GM12878 (cell line): ENCODE data around the gene PSMD14. TPM values are rescaled to one million over a fixed set of nuclear protein-coding genes. Genes with fewer than 3 reads are reported as not detected.

Source experiments
- ATAC-seq: fragments of 200-7000 bp; cut with Tn5 transposase; 3 replicates; pipeline ENCODE4 v1.9.1; 2020; ENCODE audit warnings: mild to moderate bottlenecking, moderate library complexity
- BruUV-seq: library from RNA; stranded (reverse); fragments of 400-500 nt; replicated peaks from 2 replicates; lab custom pipeline; 2021; lab: Mats Ljungman, UMichigan
- CTCF ChIA-PET: fragments of 300-600 bp; sonication (Branson Sonifier 250); formaldehyde crosslinking; extraction: SDS; loops from one replicate; lab custom pipeline; 2021; ENCODE audit warnings: inconsistent platforms; lab: Yijun Ruan, JAX
- POLR2A ChIA-PET: fragments of 350-600 bp; formaldehyde crosslinking; extraction: SDS; loops from one replicate; lab custom pipeline; 2021; ENCODE audit warnings: inconsistent platforms; lab: Charles Lee
- RAD21 ChIA-PET: fragments of 300-600 bp; sonication (Branson Sonifier 250); formaldehyde crosslinking; loops from one replicate; lab custom pipeline; 2023; ENCODE audit warnings: antibody characterized with exemption; ENCODE audit not compliant: unreplicated experiment; lab: Charles Lee
- SMC1A ChIA-PET: fragments of 300-600 bp; sonication (Branson Sonifier 250); formaldehyde crosslinking; loops from one replicate; lab custom pipeline; 2023; ENCODE audit not compliant: unreplicated experiment, uncharacterized antibody; lab: Charles Lee
- DNase-seq: peaks from one replicate; pipeline ENCODE4 v3.0.0-alpha.2; 2011; ENCODE audit warnings: low read depth, low spot score
- FAIRE-seq: peaks from 3 replicates; lab custom pipeline; 2011; peaks lifted over from hg19 to GRCh38; lab: Jason Lieb, UNC
- H2AFZ ChIP-seq: 2 replicates; pipeline ENCODE4 v1.6.0; 2011; ENCODE audit warnings: low read depth, low read length, control low read depth; ENCODE audit not compliant: control insufficient read depth
- H3K27ac ChIP-seq: 2 replicates; pipeline ENCODE4 v1.5.1; 2011; ENCODE audit warnings: control low read depth; ENCODE audit not compliant: control insufficient read depth, insufficient read depth
- H3K27me3 ChIP-seq, 2 experiments: replicated peaks in 1 of 2; 2 replicates each; pipeline versions ENCODE4 v1.6.0 to v1.6.1; 2011; ENCODE audit warnings: low read length in 1 of 2; ENCODE audit not compliant: control insufficient read depth in 2 of 2, insufficient read depth in 2 of 2
- H3K36me3 ChIP-seq, 2 experiments: 2 replicates each; pipeline ENCODE4 v1.5.1; 2011; ENCODE audit warnings: low read length in 1 of 2; ENCODE audit not compliant: control insufficient read depth in 2 of 2, insufficient read depth in 2 of 2
- H3K4me1 ChIP-seq: 2 replicates; pipeline ENCODE4 v1.6.1; 2011; ENCODE audit warnings: mild to moderate bottlenecking, low read length, moderate library complexity, mixed read lengths; ENCODE audit not compliant: control insufficient read depth, insufficient read depth
- H3K4me2 ChIP-seq: 2 replicates; pipeline ENCODE4 v1.6.0; 2011; ENCODE audit warnings: control low read depth; ENCODE audit not compliant: control insufficient read depth, insufficient read depth
- H3K4me3 ChIP-seq: fragments of 200-600 bp; sonication (generic); 2 replicates; pipeline ENCODE4 v1.5.1; 2016
- H3K79me2 ChIP-seq: 2 replicates; pipeline ENCODE4 v1.6.0; 2011; ENCODE audit warnings: low read length; ENCODE audit not compliant: control insufficient read depth, insufficient read depth
- H3K9ac ChIP-seq: 2 replicates; pipeline ENCODE4 v1.8.0; 2011; ENCODE audit warnings: low read length, control low read depth, mixed read lengths; ENCODE audit not compliant: control insufficient read depth, insufficient read depth
- H3K9me3 ChIP-seq: replicated peaks from 3 replicates; pipeline ENCODE4 v1.5.1; 2011; ENCODE audit warnings: mild to moderate bottlenecking, low read length; ENCODE audit not compliant: control insufficient read depth, insufficient read depth
- H4K20me1 ChIP-seq: 2 replicates; pipeline ENCODE4 v1.6.0; 2011; ENCODE audit not compliant: control insufficient read depth, insufficient read depth
- CHD2 ChIP-seq: IDR thresholded peaks from 2 replicates; pipeline ENCODE4 v1.6.1; 2011; ENCODE audit warnings: low read depth, low read length, improper control_type of control experiment, borderline replicate concordance
- CREB1 ChIP-seq: IDR thresholded peaks from 2 replicates; pipeline ENCODE4 v1.6.1; 2012; ENCODE audit warnings: low read depth, mild to moderate bottlenecking, inconsistent platforms
- EED ChIP-seq: sonication (generic); IDR thresholded peaks from 2 replicates; pipeline ENCODE4 v1.6.1; 2016; ENCODE audit warnings: antibody characterized with exemption, low read depth
- HDAC6 ChIP-seq: fragments of 200-600 bp; sonication (generic); IDR thresholded peaks from one replicate; pipeline ENCODE4 v1.8.0; 2017; ENCODE audit warnings: antibody characterized with exemption; ENCODE audit not compliant: unreplicated experiment
- IRF4 ChIP-seq: IDR thresholded peaks from 2 replicates; pipeline ENCODE4 v1.6.1; 2011; ENCODE audit warnings: low read depth, low read length
- NFYB ChIP-seq: IDR thresholded peaks from 2 replicates; pipeline ENCODE4 v1.6.1; 2011; ENCODE audit warnings: low read depth, mild to moderate bottlenecking, low read length, improper control_type of control experiment, moderate library complexity; ENCODE audit not compliant: insufficient read depth
- SMAD5 ChIP-seq: IDR thresholded peaks from 2 replicates; pipeline ENCODE4 v1.6.1; 2016; ENCODE audit warnings: antibody characterized with exemption, low read depth
- SUPT20H ChIP-seq: IDR thresholded peaks from 2 replicates; pipeline ENCODE4 v1.6.1; 2011; ENCODE audit warnings: low read depth, mild to moderate bottlenecking, low read length, moderate library complexity, borderline replicate concordance; ENCODE audit not compliant: control insufficient read depth
- TCF7 ChIP-seq: IDR thresholded peaks from 2 replicates; pipeline ENCODE4 v1.6.1; 2014; ENCODE audit warnings: antibody characterized with exemption, borderline replicate concordance
- ZSCAN29 ChIP-seq: fragments of 450-650 bp; IDR thresholded peaks from 2 replicates; pipeline ENCODE4 v1.6.1; 2017; ENCODE audit warnings: mild to moderate bottlenecking, moderate library complexity
- WGBS: methylation state at CpG from one replicate; pipeline ENCODE4 v1.1.6; 2016; ENCODE audit warnings: low lambda C conversion rate; ENCODE audit not compliant: insufficient replicate concordance, insufficient coverage; ENCODE audit errors: missing lambda C conversion rate; 5-methylcytosine and 5-hydroxymethylcytosine counted together
- in situ Hi-C: fragments of 300-500 bp; cut with MboI; formaldehyde crosslinking; loops from 9 replicates; pipeline ENCODE4 v1.14.3; 2018; ENCODE audit warnings: mixed read lengths
- intact Hi-C: fragments of 100-400 bp; cut with micrococcal nuclease; formaldehyde crosslinking; loops from one replicate; pipeline ENCODE4 v1.14.2; 2022; ENCODE audit not compliant: unreplicated experiment
- polyA plus RNA-seq, 11 experiments: library from polyadenylated mRNA; depleted of rRNA in 4 of 11; unstranded in 6 of 11; stranded (reverse) in 5 of 11; fragments of >200 nt; fragmentation: Nextera tagmentation in 4 of 11; fragmentation: Illumina TruSeq in 1 of 11; extraction: Ambion mirVana in 4 of 11; extraction: Trizol in 1 of 11; gene quantifications; 1 replicate in 1 of 11; 2 replicates in 10 of 11; pipeline versions ENCODE4 v1.2.1 to v1.2.3, GENCODE V29; 2011 to 2016; ENCODE audit warnings: inconsistent platforms in 2 of 11, missing spikeins in 2 of 11, low read depth in 1 of 11
- total RNA-seq, 4 experiments: library from RNA; depleted of rRNA in 3 of 4; stranded (reverse); fragments of >200 nt in 3 of 4; fragmentation: Illumina TruSeq in 1 of 4; extraction: Trizol in 1 of 4; gene quantifications; 2 replicates each; pipeline versions ENCODE4 v1.2.1 to v1.2.3, GENCODE V29; 2013 to 2021
- TF ChIP-seq, protein P1 (sequence below): fragments of 450-650 bp; formaldehyde crosslinking; IDR thresholded peaks from 2 replicates; pipeline ENCODE4 v1.4.0; 2020; ENCODE audit warnings: mild to moderate bottlenecking, moderate library complexity
- TF ChIP-seq, protein P2 (sequence below): fragments of 450-650 bp; IDR thresholded peaks from 2 replicates; pipeline ENCODE4 v1.6.1; 2017; ENCODE audit warnings: mild to moderate bottlenecking
- TF ChIP-seq, protein P3 (sequence below): fragments of 450-650 bp; IDR thresholded peaks from 2 replicates; pipeline ENCODE4 v1.6.1; 2014; ENCODE audit warnings: mild to moderate bottlenecking

The PSMD14 gene
- total and polyA plus RNA-seq, 10 of the 15 experiments (the other 5 are each of a cell fraction or from before 2014, with no cell fraction given), result 70.5 to 253 (median 127) TPM

DNA sequence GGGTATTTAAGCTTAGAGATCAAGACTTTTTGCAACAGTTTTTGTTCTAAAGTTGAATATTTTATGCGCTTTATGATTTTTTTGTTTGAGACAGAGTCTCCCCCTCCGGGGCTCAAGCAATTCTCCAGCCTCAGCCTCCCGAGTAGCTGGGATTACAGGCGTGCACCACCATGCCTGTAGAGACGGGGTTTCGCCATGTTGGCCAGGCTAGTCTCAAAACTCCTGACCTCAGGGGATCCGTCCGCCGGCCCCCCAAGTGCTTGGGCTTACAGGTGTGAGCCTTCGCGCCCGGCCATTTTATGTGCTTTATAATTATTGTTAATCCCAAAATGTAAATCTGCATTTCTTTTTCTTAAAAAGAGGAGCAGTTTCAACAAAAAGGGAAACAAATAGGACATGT lies 136.9 kb downstream of the PSMD14 start:
- Histone ChIP-seq H3K36me3 (no peaks in the 10 kb centered on the region), H3K9me3 (no peaks in the 10 kb centered on the region), H3K27me3 (no peaks in the 10 kb centered on the region), H3K27ac (no peak overlapping the region), H3K4me3 (no peak overlapping the region), H2AFZ (no peak overlapping the region), H3K4me2 (no peak overlapping the region), H4K20me1 (no peaks in the 10 kb centered on the region), H3K9ac (no peak overlapping the region), H3K4me1 (no peaks in the 10 kb centered on the region), H3K79me2 (no peaks in the 10 kb centered on the region)
- ChIA-PET CTCF (interaction anchor here (0.6 kb wide), 1 partner anchor 133 kb away, joined by 3 read pairs; no protein-coding TSS in a partner anchor), POLR2A (no interaction called here), SMC1A (no interaction called here), RAD21 (interaction anchor here (0.6 kb wide), 1 partner anchor 182 kb away, joined by 3 read pairs; no protein-coding TSS in a partner anchor)
- TF ChIP-seq, protein P1, sequence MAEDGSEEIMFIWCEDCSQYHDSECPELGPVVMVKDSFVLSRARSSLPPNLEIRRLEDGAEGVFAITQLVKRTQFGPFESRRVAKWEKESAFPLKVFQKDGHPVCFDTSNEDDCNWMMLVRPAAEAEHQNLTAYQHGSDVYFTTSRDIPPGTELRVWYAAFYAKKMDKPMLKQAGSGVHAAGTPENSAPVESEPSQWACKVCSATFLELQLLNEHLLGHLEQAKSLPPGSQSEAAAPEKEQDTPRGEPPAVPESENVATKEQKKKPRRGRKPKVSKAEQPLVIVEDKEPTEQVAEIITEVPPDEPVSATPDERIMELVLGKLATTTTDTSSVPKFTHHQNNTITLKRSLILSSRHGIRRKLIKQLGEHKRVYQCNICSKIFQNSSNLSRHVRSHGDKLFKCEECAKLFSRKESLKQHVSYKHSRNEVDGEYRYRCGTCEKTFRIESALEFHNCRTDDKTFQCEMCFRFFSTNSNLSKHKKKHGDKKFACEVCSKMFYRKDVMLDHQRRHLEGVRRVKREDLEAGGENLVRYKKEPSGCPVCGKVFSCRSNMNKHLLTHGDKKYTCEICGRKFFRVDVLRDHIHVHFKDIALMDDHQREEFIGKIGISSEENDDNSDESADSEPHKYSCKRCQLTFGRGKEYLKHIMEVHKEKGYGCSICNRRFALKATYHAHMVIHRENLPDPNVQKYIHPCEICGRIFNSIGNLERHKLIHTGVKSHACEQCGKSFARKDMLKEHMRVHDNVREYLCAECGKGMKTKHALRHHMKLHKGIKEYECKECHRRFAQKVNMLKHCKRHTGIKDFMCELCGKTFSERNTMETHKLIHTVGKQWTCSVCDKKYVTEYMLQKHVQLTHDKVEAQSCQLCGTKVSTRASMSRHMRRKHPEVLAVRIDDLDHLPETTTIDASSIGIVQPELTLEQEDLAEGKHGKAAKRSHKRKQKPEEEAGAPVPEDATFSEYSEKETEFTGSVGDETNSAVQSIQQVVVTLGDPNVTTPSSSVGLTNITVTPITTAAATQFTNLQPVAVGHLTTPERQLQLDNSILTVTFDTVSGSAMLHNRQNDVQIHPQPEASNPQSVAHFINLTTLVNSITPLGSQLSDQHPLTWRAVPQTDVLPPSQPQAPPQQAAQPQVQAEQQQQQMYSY, result no peak
- TF ChIP-seq EED (no peak), TCF7 (no peak), CHD2 (no peak), ZSCAN29 (no peak), HDAC6 (no peak), SMAD5 (no peak), SUPT20H (no peak), NFYB (no peak), IRF4 (no peak), CREB1 (no peak)
- TF ChIP-seq, protein P2, sequence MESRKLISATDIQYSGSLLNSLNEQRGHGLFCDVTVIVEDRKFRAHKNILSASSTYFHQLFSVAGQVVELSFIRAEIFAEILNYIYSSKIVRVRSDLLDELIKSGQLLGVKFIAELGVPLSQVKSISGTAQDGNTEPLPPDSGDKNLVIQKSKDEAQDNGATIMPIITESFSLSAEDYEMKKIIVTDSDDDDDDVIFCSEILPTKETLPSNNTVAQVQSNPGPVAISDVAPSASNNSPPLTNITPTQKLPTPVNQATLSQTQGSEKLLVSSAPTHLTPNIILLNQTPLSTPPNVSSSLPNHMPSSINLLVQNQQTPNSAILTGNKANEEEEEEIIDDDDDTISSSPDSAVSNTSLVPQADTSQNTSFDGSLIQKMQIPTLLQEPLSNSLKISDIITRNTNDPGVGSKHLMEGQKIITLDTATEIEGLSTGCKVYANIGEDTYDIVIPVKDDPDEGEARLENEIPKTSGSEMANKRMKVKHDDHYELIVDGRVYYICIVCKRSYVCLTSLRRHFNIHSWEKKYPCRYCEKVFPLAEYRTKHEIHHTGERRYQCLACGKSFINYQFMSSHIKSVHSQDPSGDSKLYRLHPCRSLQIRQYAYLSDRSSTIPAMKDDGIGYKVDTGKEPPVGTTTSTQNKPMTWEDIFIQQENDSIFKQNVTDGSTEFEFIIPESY, result no peak
- TF ChIP-seq, protein P3, sequence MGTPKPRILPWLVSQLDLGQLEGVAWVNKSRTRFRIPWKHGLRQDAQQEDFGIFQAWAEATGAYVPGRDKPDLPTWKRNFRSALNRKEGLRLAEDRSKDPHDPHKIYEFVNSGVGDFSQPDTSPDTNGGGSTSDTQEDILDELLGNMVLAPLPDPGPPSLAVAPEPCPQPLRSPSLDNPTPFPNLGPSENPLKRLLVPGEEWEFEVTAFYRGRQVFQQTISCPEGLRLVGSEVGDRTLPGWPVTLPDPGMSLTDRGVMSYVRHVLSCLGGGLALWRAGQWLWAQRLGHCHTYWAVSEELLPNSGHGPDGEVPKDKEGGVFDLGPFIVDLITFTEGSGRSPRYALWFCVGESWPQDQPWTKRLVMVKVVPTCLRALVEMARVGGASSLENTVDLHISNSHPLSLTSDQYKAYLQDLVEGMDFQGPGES, result no peak
- WGBS, result 63% methylated on average over 12 of the region's 12 CpGs
- FAIRE-seq (no peak), DNase-seq (no peak), ATAC-seq (no peak)
- intact Hi-C loops, result no loop called here
- in situ Hi-C loops, result no loop called here
- BruUV-seq, result no TSS peak
